GM23248 (cell line): ENCODE measurements around the gene RAB1A. TPM values are rescaled to one million over a fixed set of nuclear protein-coding genes. Genes with fewer than 3 reads are reported as not detected.

Experiments used
- DNase-seq: peaks from one replicate; pipeline ENCODE4 v3.0.0-alpha.2; 2015
- H2AFZ ChIP-seq: fragments of 200-600 bp; sonication (generic); 2 replicates; pipeline ENCODE4 v1.6.1; 2016; ENCODE audit warnings: antibody characterized with exemption
- H3F3A ChIP-seq: fragments of 200-600 bp; sonication (generic); 2 replicates; pipeline ENCODE4 v1.6.1; 2016; ENCODE audit warnings: mild to moderate bottlenecking, antibody characterized with exemption, mixed run types; ENCODE audit not compliant: insufficient read depth
- H3K27ac ChIP-seq: fragments of 200-600 bp; sonication (generic); 2 replicates; pipeline ENCODE4 v1.5.1; 2016; ENCODE audit warnings: mild to moderate bottlenecking
- H3K27me3 ChIP-seq: fragments of 200-600 bp; sonication (generic); replicated peaks from 2 replicates; pipeline ENCODE4 v1.6.1; 2016; ENCODE audit warnings: mild to moderate bottlenecking; ENCODE audit not compliant: insufficient read depth
- H3K36me3 ChIP-seq: fragments of 200-600 bp; sonication (generic); 2 replicates; pipeline ENCODE4 v1.6.1; 2016; ENCODE audit warnings: low read depth, mild to moderate bottlenecking
- H3K4me1 ChIP-seq: fragments of 200-600 bp; sonication (generic); 2 replicates; pipeline ENCODE4 v1.6.1; 2016; ENCODE audit warnings: mild to moderate bottlenecking; ENCODE audit not compliant: insufficient read depth
- H3K4me2 ChIP-seq: fragments of 200-600 bp; sonication (generic); one replicate; pipeline ENCODE4 v1.6.1; 2016; ENCODE audit warnings: mild to moderate bottlenecking; ENCODE audit not compliant: unreplicated experiment
- H3K4me3 ChIP-seq: fragments of 200-600 bp; sonication (generic); 2 replicates; pipeline ENCODE4 v1.5.1; 2016; ENCODE audit warnings: mild to moderate bottlenecking
- H3K79me2 ChIP-seq: fragments of 200-600 bp; sonication (generic); 2 replicates; pipeline ENCODE4 v1.6.1; 2016; ENCODE audit warnings: mild to moderate bottlenecking; ENCODE audit not compliant: insufficient read depth
- H3K9ac ChIP-seq: fragments of 200-600 bp; sonication (generic); 2 replicates; pipeline ENCODE4 v1.6.1; 2016; ENCODE audit warnings: mild to moderate bottlenecking
- H3K9me2 ChIP-seq: fragments of 200-600 bp; sonication (generic); 2 replicates; pipeline ENCODE4 v1.6.1; 2016; ENCODE audit warnings: mixed run types, mild to moderate bottlenecking, moderate library complexity; ENCODE audit not compliant: insufficient read depth
- H3K9me3 ChIP-seq: fragments of 200-600 bp; sonication (generic); one replicate; pipeline ENCODE4 v1.6.1; 2017; ENCODE audit warnings: low read depth
- H4K20me1 ChIP-seq: fragments of 200-600 bp; sonication (generic); 2 replicates; pipeline ENCODE4 v1.6.0; 2016; ENCODE audit not compliant: insufficient read depth
- EZH2 ChIP-seq: fragments of 200-600 bp; sonication (generic); IDR thresholded peaks from 2 replicates; pipeline ENCODE4 v1.6.1; 2018; ENCODE audit warnings: antibody characterized with exemption, mild to moderate bottlenecking; ENCODE audit not compliant: insufficient read depth, poor library complexity, severe bottlenecking
- EZH2phosphoT487 ChIP-seq: fragments of 200-600 bp; sonication (generic); IDR thresholded peaks from 2 replicates; pipeline ENCODE4 v1.6.1; 2018; ENCODE audit warnings: antibody characterized with exemption, moderate library complexity, mild to moderate bottlenecking, low read depth; ENCODE audit not compliant: insufficient read depth
- WGBS, 2 experiments: methylation state at CpG; one replicate each; pipeline ENCODE4 v1.1.6; 2015 to 2017; ENCODE audit warnings: low lambda C conversion rate in 2 of 2, low coverage in 1 of 2; ENCODE audit errors: missing lambda C conversion rate in 2 of 2; 5-methylcytosine and 5-hydroxymethylcytosine counted together
- in situ Hi-C: fragments of 300-500 bp; cut with MboI; formaldehyde crosslinking; loops from 2 replicates; pipeline ENCODE4 v1.15.0; 2020
- polyA plus RNA-seq: library from polyadenylated mRNA; unstranded; fragments of >200 nt; fragmentation: Nextera tagmentation; extraction: Ambion mirVana; gene quantifications from 2 replicates; pipeline ENCODE4 v1.2.1, GENCODE V29; 2016
- total RNA-seq: library from RNA; depleted of rRNA; stranded (reverse); fragments of >200 nt; shearing (Covaris generic); gene quantifications from 2 replicates; pipeline ENCODE4 v1.2.3, GENCODE V29; 2014

The RAB1A gene
- total and polyA plus RNA-seq, 2 experiments from 2014 or later: 119 to 303 TPM

GRCh38 chr2:65071499-65072180, 58.3 kb downstream of the RAB1A start:
- H4K20me1 ChIP-seq: no peaks in the 10 kb centered on the region
- TF ChIP-seq EZH2phosphoT487 (no peak), EZH2 (no peak)
- H3K27me3 ChIP-seq: no peaks in the 10 kb centered on the region
- no peak overlapping the region for H3K4me3 ChIP-seq
- peaks cover 23% of the 10 kb centered on the region for H3K4me1 ChIP-seq
- peaks cover 36% of the 10 kb centered on the region for H3K79me2 ChIP-seq
- peak overlapping the region; percentile 46; the same call in 1 of the 2 replicates for H3K9ac ChIP-seq
- H2AFZ ChIP-seq: no peak overlapping the region
- no peaks in the 10 kb centered on the region for H3K9me2 ChIP-seq
- 79 to 81% methylated on average over 14 of the region's 14 CpGs for WGBS, 2 experiments
- H3K9me3 ChIP-seq: no peaks in the 10 kb centered on the region
- DNase-seq: peak; percentile 46
- H3K27ac ChIP-seq: peak overlapping the region; percentile 77; the same call in 1 of the 2 replicates
- H3K4me2 ChIP-seq: no peak overlapping the region
- H3F3A ChIP-seq: peaks cover 44% of the 10 kb centered on the region
- in situ Hi-C loops: loop anchor here (25.0 kb wide), 1 partner anchor 491 kb away; no protein-coding TSS in a partner anchor
- H3K36me3 ChIP-seq: peaks cover 5% of the 10 kb centered on the region; the same call in 1 of the 2 replicates

- Histone ChIP-seq H3K4me2 (peak overlapping the region; percentile 38), H3K36me3 (peaks cover 5% of the 10 kb centered on the region; the same call in 1 of the 2 replicates), H3K27me3 (no peaks in the 10 kb centered on the region), H3K9ac (peak overlapping the region; percentile 46), H3K9me2 (no peaks in the 10 kb centered on the region), H4K20me1 (no peaks in the 10 kb centered on the region), H3K27ac (peak overlapping the region; percentile 77), H3K79me2 (peaks cover 36% of the 10 kb centered on the region), H3K4me1 (peaks cover 21% of the 10 kb centered on the region), H3K4me3 (no peak overlapping the region), H3F3A (peaks cover 43% of the 10 kb centered on the region), H3K9me3 (no peaks in the 10 kb centered on the region), H2AFZ (no peak overlapping the region)
- no peak for DNase-seq
- TF ChIP-seq EZH2 (no peak), EZH2phosphoT487 (no peak)
- in situ Hi-C loops: loop anchor here (25.0 kb wide), 1 partner anchor 491 kb away; no protein-coding TSS in a partner anchor
- 70 to 78% methylated on average over 6 of the region's 6 CpGs for WGBS, 2 experiments
Measured at GRCh38 chr2:65070856-65071255, 59.0 kb downstream of the RAB1A start.

GRCh38 chr2:65070172-65070830, 59.6 kb downstream of the RAB1A start:
- Histone ChIP-seq H3K4me1 (peaks cover 27% of the 10 kb centered on the region), H2AFZ (no peak overlapping the region), H3K27me3 (no peaks in the 10 kb centered on the region), H3K9me3 (no peaks in the 10 kb centered on the region), H3K27ac (peak overlapping the region; percentile 77), H3K9ac (peak overlapping the region; percentile 46), H4K20me1 (no peaks in the 10 kb centered on the region), H3F3A (peaks cover 43% of the 10 kb centered on the region), H3K79me2 (peaks cover 36% of the 10 kb centered on the region), H3K4me2 (peak overlapping the region; percentile 38), H3K4me3 (no peak overlapping the region), H3K9me2 (no peaks in the 10 kb centered on the region), H3K36me3 (peaks cover 5% of the 10 kb centered on the region; the same call in 1 of the 2 replicates)
- in situ Hi-C loops: loop anchor here (25.0 kb wide), 1 partner anchor 492 kb away; no protein-coding TSS in a partner anchor
- no peak for TF ChIP-seq EZH2
- no peak for TF ChIP-seq EZH2phosphoT487
- DNase-seq: peak; percentile 86
- 18 to 20% methylated on average over 8 of the region's 8 CpGs for WGBS, 2 experiments

GRCh38 chr2:65069439-65069824, 60.5 kb downstream of the RAB1A start:
- Histone ChIP-seq H2AFZ (no peak overlapping the region), H4K20me1 (no peaks in the 10 kb centered on the region), H3K4me3 (no peak overlapping the region), H3K79me2 (peaks cover 36% of the 10 kb centered on the region), H3K9me3 (no peaks in the 10 kb centered on the region), H3K36me3 (peaks cover 3% of the 10 kb centered on the region; the same call in 1 of the 2 replicates), H3K27ac (0 out of 2 replicates have a peak overlapping the region, but pooled peaks have one; percentile 77), H3K9ac (no peak overlapping the region), H3K4me2 (no peak overlapping the region), H3K4me1 (peaks cover 35% of the 10 kb centered on the region), H3K9me2 (no peaks in the 10 kb centered on the region), H3F3A (peaks cover 45% of the 10 kb centered on the region), H3K27me3 (no peaks in the 10 kb centered on the region)
- 87 to 88% methylated on average over 6 of the region's 6 CpGs for WGBS, 2 experiments
- no peak for DNase-seq
- TF ChIP-seq EZH2phosphoT487 (no peak), EZH2 (no peak)
- in situ Hi-C loops: loop anchor here (25.0 kb wide), 1 partner anchor 493 kb away; no protein-coding TSS in a partner anchor
